TTC549 (cell line): ENCODE results near the gene FIBCD1.
"Not testable (repeated sequence)": the region's sequence is repeated elsewhere in the genome, so short reads cannot be mapped to it uniquely, and the experiment has no call there.

Experiments
- FAIRE-seq: peaks from 2 replicates; lab custom pipeline; 2012; peaks lifted over from hg19 to GRCh38; lab: Jason Lieb, UNC

Gene FIBCD1

DNA sequence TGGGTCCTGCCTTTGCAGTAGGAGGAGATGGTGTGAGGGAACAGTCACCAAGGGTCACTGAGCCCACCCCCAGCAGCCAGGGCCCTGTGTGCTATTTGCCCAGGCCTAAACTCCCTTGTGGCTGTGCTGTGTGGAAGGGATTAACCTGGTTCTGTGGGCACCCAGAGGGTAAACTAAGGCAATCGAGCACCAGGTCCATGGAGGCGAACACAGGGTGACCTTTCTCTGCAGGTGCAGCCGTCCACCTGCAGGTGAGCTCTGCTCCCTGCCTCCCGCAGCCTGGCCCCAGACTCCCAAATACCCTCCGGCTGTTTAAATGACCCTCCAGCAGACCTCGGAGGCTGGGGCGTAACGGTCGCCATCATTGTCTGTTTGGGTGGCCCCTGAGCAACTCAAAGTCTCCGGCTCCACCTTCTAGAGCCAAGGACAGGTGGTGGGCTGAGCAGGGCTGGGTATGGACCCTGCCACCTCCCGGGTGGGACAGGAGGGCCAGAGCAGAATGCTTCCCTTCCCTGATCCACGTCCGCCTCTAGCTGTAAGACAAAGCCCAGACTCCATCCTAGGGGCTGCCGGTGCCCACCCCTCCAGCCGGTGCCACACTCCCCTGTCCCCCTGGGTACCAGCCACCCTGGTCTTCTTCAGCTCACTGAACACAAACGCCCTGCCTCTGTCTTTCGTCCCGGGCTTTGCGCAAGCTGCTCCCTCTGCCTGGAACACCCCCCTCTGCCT lies 34.1 kb upstream of the FIBCD1 start:
- no peak for FAIRE-seq

DNA sequence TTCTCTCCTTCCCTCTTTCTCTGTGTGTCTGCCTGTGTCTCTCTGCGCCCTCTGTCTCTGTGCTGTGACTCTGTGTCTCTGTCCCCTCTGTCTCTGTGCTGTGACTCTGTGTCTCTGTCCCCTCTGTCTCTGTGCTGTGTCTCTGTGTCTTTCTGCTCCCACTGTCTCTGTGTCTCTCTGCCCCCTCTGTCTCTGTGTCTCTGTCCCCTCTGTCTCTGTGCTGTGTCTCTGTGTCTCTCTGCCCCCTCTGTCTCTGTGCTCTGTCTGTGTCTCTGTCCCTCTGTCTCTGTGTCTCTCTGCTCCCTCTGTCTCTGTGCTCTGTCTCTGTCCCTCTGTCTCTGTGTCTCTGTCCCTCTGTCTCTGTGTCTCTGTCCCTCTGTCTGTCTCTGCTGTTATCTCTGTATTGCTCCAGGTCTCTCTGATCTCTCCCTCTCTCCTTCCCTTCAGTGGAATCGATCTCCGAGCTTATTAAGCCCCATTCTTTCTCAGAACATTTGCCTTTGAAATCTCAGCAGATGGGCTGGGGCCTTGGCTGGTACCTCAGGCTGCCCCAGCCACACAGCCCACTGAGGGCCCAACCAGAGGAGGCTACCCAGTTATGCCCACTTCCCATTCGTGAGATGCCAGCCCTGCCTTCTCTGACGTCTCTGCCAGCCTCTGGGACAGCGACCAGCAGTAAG lies 33.4 kb upstream of the FIBCD1 start:
- no peak for FAIRE-seq

DNA sequence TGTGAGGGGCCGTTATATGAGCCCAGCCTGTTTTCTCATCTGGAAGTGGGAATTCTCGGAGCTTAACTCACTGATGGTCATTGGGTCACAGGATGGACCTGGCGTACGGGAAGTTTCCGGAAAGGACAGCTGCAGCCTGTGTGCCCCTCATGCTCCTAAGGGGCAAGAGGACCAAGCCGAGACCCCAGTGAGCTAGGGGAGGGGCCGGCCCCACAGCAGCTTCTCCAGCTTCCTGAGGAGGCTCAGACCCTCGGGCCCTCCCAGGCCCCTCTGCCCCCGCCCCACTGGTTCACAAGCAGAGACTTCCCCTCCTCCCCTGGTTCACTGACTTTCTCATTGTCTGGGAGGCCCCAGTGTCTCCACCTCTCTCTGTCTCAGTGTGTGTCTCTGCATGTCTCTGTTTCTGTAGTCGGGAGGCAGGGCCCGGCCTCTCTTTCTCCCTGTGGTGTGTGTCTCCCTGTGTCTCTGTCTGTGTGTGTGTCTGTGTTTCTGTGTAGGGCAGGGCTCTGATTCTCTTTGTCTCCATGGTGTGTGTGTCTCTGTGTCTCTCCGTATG lies 32.3 kb upstream of the FIBCD1 start:
- no peak for FAIRE-seq

DNA sequence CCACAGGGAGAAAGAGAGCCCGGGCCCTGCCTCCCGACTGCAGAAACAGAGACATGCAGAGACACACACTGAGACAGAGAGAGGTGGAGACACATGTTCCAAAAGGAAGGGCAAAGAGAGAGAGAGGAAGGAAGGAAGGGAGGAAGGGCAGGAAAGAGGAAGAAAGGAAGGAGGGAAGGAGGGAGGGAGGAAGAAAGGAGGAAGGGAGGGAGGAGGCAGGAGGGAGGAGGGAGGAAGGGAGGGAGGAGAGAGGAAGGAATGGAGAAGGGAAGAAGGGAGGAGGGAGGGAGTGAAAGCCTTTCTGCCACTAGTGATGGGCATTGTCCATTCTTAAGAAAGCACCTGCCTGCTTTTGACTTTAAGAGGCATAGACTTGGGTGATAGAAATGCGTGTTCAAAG lies 31.8 kb upstream of the FIBCD1 start:
- no peak for FAIRE-seq

DNA sequence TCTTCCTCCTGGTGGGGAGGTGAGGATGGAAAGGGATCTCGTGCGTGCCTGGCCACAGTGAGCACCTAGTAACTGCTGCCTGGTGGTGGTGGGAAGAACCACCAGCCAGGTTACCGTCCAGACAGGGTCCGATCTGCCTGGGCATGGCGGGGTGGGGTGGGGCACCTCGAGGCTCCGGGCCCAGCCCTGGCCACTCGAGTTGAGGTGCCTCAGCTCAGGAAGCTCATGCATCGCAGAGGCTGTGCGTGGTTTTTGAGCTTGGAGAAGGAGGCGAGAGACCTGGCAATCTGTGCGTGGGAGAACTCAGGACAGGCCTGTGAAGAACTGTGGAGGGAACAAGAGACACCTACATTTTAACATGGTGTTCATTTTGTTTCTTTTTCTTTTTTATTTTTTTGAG lies 31.0 kb upstream of the FIBCD1 start:
- no peak for FAIRE-seq

DNA sequence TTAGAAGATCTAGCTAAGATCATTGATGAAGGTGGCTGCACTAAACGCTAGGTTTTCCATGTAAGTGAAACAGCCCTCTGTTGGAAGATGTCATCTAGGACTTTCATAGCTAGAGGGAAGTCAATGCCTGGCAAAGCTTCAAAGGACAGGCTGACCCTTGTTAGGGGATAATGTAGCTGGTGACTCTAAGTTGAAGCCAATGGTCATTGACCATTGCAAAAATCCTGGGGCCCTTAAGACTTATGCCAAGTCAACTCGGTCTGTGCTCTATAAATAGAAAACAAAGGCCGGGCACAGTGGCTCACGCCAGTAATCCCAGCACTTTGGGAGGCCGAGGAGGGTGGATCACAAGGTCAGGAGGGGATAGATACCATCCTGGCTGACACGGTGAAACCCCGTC lies 26.6 kb upstream of the FIBCD1 start:
- no peak for FAIRE-seq

DNA sequence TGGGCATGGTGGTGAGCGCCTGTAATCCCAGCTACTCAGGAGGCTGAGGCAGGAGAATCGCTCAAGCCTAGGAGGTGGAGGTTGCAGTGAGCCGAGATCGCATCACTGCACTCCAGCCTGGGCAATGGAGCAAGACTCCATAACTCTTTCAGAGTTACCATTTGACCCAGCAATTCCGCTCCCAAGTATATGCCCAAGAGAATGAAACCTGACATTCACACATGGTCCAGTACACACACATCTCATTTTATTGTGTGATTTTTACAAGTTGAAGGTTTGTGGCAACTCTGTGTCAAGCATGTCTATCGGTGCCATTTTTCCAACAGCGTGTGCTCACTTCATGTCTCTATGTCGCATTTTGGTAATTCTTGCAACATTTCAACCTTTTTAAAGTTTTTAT lies 24.9 kb upstream of the FIBCD1 start:
- FAIRE-seq: no peak

DNA sequence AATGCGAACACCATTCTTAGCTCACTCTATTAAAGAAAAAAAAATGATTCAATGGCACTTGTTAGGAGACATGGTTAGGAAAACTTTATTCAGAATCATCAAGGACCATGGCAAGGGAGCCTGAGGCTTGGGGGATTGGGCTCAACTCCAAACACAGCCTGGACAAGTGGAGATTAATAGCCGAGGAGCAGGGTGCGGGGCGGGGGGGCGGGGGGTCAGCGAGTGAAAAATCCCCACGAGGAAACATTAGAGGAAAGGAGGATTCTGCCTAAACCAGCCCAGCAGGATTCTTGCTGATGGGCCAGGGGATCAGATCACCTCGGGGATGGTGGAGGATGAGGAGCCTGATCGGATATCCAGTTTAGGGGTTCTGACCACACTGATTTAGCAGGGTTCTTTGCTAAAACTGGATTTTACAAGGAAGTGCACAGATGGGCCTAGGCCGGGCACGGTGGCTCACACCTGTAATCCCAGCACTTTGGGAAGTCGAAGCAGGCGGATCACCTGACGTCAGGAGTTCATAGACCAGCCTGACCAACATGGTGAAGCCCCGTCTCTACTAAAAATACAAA lies 24.4 kb upstream of the FIBCD1 start:
- FAIRE-seq: no peak

DNA sequence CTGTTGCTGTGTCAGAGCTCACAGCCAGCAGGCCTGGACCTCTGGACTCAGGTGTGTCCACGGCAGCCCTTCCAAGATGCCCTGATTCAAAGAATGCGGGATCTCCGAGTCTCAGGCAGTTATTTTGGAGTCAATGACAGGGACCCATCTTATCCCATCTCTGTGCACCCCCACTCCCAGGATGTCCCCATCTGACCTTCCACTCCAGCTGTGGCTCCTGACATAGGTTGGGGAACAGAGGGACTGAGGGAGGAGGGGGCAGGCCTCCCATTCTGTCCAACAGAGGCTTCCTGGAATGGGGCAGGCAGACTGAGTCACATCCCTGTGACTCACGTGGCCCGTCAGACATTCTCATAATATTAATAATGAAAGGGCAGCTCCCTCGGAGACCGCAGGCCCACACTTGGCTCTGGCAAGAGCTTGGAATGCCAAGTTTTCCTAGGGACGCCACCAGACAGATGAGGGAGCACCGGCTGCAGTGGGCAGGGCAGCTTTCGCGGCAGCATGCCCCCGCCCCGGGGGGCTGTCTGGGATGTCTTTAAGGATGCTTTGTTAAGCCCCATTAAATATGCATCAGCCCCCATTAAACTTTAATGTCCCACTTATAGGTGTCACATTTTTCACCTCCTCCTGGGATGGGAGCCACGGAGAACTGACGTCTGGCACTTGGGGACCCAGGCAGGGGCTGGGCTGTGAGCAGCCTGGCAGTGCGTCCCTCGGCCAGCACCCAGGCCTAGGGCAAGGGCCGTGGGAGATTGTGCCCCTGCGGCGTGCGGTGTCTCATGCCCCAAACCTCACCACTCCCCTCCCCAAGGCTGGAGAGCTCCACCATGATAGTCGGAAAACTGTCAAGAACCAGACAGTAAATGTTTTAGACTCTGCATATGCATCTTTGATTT lies 23.6 kb upstream of the FIBCD1 start:
- FAIRE-seq: no peak

DNA sequence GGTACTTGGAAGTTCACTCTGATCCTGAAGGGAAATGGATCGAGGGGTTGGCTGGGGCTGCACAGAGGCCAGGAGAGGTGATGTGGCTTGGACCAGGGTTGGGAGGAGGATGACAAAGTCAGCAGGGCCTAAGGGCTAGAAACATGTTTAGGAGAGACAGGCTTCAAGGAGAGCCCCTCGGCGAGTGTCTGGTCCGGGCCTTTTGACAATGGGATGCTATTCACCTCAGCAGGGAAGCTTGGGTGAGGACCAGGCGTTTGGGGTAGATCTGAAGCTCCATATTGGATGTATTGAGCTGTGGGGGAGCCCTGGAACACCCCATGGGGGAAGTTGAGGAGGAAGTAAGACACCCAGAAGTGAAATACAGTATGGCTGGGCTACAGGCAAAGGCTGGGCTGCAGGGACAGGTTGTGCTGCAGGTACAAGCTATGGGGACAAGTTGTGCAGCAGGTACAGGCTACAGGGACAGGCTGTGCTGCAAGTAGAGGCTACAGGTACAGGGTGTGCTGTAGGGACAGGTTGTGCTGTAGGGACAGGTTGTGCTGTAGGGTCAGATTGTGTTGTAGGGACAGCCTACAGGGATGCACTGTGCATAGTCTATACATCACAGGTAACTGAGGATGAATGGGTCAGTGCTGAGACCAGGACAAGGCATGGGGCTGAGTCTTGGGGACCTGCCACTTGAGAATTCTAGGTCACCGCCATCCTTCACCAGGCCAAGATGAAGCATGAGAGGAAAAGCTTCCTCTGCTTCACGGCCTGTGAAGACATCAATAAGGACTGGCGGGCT lies 22.7 kb upstream of the FIBCD1 start:
- no peak for FAIRE-seq

DNA sequence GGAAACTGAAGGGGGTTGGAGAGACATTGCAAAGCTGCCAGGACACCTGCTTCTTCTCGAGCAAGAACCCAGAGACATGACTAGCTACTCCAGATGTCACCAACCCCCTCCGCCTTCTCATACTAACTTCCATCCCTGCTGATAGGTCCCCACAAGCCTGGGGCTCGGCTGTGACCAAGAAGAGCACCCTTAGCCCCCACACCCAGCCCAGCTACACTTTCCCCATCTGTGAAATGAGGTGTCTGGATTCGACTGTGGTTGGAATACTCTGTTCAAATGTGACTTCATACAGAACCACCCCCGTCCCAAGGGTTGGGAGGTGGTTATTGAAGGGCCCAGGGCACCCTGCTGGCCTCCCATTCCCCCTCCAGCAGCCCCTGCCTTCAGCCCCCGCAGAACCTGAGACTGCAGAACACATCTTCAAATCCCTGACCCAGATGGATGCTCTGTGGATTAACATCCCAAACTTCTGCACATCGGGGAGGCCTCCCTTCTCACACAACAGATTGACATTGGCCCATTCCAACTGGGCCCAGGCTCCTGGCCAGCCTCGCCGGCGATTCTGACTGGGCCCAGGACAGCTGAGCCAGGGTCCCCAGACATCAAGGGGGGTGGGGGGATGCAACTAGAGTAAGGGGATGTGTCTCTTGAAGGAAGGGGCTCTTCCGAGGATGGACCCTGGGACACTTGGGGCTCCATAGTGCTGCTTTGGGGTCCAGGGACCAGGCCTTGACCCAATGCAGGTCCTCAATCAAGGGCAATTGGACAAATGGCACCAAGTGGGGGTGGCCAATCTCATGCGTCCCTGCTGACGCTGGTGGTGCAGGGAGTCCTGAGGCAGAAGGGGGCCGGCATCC lies 21.7 kb upstream of the FIBCD1 start:
- FAIRE-seq: no peak

DNA sequence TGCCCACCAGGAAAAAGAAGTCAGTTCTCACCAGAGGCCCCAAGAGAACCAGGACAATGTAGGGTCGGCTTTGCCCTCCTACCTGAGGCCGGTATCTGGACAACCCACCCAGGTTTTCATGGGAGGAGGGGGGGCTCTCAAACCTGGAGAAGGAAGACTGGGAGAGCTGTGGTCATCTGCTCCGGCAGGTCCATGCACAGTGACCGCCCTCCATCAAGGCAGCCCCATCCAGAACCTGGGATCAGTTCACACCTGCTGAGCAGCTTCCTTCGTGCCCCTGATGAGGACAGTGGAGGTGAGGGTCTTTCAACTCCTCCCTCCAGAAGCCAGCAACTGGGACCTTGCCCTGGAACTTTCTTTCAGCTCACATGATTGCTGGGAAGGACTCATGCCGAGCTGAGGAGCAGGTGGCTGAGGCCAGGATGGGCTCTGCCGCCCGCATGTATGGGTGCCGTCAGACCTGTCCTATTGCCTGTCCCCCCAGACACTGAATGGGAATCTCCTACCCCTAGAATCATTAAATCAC lies 20.8 kb upstream of the FIBCD1 start:
- no peak for FAIRE-seq

DNA sequence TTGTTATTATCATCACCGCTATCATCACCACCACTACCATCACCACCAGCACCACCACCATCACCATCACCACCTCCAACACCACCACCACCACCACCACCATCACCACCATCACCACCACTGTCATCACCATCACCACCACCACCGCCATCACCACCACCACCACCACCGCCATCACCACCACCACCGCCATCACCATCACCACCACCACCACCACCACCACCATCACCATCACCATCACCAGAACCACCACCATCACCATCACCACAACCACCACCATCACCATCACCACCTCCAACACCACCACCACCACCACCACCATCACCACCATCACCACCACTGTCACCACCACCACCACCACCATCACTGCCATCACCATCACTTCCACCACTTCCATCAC lies 19.5 kb upstream of the FIBCD1 start:
- not testable (repeated sequence) for FAIRE-seq

DNA sequence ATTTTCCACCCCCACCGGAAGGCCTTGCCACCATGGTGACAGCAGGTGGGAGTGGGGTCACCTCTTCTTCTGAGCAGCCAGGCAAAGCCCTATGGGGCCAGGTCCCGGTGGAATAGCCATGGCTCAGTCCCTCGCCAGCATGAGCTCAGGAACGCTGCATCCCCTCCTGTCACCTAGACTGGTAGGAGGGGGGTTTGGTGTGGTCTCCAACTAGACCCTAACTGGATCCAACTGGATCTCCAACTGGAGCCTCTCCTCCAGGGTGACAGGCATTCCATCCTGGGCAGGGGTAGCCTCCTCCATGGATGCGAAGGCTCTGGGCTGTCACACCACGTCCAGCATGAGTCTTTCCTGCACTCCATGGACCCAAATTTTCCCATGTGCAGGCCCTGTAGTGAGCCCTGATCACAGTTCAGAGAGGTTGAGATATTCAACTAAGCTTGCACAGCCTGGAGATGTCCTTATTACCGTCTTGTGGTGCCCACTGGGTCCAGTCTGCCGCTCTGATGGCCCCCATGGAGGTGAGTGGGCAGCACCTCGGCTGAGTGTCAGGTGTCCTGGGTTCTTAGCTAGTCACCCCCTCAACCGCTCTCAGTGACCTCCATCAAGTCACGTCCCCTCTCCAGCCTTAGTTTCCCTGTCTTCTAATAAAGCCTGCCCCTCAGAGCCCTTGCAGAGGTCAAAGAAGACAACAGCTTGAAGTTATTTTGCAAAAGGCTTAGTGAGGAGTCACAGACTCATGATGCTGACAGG lies 18.6 kb upstream of the FIBCD1 start:
- FAIRE-seq: no peak

DNA sequence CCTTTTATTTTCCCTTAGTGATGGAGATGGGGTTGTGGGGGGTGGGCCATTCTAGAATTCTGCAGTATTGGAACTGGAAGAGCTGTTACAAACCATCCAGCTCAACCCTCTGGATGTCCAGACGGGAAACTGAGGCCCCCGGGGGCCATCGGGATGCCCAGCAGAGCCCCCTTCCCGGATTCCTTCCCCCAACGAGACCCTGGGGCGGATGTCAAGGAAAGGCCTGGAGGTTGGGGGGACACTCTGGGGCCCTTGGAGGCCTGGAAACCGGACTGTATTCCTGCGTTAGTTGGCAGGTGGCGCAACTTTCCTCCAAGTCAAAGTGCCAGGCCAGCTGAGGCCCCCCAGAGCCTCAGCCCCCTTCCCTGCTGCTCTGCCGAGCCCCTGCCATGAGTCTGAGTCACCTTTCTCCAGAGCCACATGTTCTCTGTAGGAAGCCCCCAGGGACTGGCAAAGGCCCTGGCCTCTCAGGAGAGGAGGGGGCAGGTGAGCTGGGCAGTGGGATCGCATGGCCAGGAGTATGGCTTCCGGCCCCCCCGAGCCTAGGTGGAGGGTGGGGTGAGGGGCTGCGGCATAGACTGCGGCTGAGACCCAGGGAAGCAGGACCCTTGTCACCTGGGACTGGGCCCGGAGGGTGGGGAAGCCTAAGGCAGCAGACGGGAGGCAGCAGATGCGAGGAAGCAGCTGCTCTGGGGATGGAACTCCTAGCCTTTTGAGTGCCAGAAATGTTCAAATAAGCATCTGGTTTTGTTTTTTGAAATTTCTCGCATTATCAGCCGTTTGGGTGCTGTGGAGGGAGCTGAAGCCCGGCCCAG lies 17.8 kb upstream of the FIBCD1 start:
- FAIRE-seq: no peak

DNA sequence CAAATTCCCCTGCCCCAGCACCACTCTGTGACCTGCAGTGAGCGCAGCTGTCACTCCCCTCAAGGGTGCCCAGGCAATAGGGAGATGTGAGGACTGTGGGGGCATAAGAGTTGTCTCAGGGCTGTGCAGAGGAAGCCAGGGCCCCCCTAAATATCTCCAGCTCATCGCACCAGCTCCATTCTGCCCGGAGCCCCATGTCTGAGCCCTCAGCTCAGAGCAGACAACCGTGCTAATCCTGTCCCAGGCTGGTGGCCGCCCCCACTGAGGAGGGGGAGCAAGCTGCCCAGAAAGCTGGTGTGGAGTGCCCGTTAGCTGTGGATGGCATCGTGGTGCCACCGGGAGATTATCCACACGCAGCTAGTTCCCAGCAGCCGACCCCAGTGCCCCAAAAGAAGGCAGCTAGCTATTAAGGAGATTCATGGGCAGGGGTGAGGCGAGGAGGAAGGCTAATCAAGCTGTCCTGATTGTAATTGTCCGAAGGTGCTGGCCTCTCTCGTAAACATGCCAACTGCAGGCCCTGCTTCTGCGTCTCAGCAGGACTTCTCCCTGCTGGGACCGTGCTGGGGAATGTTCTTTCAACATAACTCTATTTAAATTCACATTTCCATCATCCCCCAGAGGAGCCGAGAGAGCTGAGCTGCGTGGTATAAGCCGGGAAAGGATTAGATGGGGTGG lies 17.0 kb upstream of the FIBCD1 start:
- no peak for FAIRE-seq

DNA sequence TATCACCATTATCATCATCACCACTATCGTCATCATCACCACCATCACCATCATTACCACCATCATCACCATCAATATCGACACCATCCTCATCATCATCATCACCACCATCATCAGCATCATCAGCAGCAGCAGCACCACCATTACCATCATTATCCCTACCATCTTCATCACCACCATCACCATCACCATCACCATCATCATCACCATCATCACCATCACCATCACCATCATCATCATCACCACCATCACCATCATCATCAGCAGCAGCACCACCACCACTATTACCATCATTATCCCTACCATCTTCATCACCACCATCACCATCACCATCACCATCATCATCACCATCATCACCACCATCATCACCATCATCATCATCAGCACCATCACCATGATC lies 15.9 kb upstream of the FIBCD1 start:
- not testable (repeated sequence) for FAIRE-seq

DNA sequence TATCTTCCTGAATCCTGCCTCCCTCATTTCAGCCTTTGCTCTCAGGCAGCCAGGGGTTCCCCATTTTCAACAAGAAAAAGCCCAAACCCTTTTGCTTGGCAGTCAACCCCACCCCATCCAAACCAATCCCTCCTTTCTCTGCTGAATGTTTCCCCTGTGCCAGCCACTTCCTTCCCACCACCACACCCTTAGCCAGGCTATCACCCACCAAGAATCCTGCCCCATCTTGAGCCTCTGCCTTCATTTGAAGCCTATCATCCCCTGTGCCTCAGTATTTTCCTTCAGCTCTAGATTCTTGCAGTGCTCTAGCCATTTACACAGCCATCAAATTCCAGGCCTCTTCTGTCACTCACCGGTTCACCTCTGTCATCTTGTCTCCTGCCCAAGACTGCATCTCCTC lies 15.3 kb upstream of the FIBCD1 start:
- FAIRE-seq: no peak
